IPS-NIHi11 (cell line): ENCODE results near the gene GAS2L1.

ENCODE experiments used
- DNase-seq: peaks from one replicate; pipeline ENCODE4 v3.0.0; 2012; ENCODE audit warnings: mixed read lengths, low spot score

GAS2L1 gene

GRCh38 chr22:29310065-29310862, 3.8 kb downstream of the GAS2L1 start:
- DNase-seq: no peak

DNA sequence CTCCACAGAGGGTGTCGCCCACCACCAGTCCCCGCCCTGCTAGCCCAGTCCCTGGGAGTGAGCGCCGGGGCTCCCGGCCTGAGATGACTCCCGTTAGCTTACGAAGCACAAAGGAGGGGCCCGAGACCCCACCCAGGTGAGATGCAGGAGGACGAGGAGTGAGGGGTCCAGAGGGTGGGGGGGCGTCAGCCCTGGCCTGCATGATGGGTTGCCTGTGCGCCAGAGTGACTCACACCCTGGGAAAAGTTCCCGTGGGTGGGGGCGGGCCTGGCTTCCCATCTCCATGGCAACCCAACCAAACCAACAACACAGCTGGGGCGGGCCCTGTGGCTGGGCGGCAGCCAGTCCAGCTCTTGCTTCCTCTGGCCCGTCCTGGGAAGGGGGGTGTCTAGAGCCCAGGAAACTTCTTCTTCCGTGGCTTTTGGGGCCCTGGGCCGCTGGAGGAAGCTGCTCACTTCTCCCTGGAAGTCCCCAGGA, 4.5 kb downstream of the GAS2L1 start:
- peak; percentile 79 for DNase-seq

DNA sequence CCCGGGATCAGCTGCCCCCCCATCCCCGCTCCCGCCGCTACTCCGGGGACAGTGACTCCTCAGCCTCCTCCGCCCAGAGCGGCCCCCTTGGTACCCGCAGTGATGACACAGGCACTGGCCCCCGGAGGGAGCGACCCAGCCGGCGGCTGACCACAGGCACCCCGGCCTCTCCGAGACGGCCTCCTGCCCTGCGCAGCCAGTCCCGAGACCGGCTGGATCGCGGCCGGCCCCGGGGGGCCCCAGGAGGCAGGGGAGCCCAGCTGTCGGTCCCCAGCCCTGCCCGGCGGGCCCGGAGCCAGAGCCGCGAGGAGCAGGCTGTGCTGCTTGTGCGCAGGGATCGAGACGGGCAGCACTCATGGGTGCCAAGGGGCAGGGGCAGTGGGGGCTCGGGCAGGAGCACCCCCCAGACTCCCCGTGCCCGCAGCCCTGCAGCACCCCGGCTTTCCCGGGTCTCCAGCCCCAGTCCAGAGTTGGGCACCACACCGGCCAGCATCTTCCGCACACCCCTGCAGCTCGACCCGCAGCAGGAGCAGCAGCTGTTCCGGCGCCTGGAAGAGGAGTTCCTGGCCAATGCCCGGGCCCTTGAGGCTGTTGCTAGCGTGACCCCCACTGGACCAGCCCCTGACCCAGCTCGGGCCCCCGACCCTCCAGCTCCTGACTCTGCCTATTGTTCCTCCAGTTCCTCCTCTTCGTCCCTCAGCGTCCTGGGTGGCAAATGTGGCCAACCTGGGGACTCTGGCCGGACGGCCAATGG, 5.2 kb downstream of the GAS2L1 start:
- DNase-seq: no peak

- DNase-seq: no peak
These were observed 6.0 kb downstream of the GAS2L1 start for GRCh38 chr22:29312218-29313125.

DNA sequence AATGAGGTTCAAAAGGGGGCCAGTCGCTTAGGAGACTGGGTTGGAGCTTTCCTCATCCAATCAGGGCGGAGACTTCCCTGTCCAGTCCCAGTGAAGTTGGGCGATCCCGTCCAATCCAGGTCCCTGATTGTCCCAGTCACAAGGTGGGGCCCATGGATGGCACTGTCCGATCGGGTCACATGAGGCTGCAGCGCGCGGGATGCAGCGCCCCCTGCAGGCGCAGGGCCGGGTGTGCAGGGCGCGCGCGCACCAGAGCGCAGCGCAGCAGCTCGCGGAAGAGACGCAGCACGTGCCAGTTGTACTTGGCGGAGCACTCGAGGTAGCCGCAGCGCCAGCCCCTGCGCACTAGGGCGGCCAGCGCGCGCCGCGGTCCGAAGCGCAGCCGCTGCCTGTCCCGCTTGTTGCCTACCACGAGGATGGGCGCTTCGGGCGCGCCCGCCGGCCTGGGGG, 6.7 kb downstream of the GAS2L1 start:
- peak; percentile 91 for DNase-seq

DNA sequence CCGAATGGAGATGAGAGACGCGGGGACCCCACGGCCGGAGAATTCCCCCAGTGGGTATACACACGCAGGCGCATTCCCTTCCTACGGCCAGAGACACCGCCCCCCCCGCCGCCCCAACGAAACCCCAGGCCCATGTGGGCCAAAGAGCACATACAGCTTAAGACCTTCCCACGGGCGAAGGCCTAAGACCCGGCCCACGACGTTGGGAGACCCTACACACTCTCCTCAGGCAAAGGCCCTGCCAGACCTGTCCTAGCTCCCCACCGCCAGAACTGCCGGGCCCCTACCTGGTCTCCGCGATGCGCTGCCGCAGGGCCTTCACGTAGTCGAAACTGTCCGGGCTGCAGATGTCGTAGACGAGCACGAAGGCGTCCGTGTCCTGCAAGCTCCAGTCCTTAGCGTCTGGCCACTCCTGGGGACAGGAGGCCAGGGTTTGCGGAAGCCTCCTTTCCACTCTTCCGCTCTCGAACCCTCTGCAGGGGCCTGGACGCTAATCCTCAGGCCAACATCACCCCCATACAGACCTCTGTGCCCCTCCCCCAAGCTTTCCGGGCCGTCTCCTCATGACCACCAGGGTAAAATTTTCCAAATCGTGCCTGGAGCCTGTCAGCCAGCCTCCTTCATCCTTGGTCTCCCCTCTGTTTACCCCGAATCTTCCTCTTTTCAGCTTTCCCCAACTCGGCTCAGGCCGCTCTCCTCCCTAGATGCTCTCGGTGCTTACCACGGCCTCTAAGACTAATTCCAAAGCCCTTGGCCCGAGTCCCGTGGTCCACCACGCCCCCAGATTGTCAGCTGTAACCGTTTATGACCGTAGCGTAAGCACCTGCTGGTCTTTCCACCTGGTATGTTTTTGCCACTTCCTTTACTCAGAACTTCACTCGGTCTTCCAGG, 7.4 kb downstream of the GAS2L1 start:
- peak; percentile 17 for DNase-seq

DNA sequence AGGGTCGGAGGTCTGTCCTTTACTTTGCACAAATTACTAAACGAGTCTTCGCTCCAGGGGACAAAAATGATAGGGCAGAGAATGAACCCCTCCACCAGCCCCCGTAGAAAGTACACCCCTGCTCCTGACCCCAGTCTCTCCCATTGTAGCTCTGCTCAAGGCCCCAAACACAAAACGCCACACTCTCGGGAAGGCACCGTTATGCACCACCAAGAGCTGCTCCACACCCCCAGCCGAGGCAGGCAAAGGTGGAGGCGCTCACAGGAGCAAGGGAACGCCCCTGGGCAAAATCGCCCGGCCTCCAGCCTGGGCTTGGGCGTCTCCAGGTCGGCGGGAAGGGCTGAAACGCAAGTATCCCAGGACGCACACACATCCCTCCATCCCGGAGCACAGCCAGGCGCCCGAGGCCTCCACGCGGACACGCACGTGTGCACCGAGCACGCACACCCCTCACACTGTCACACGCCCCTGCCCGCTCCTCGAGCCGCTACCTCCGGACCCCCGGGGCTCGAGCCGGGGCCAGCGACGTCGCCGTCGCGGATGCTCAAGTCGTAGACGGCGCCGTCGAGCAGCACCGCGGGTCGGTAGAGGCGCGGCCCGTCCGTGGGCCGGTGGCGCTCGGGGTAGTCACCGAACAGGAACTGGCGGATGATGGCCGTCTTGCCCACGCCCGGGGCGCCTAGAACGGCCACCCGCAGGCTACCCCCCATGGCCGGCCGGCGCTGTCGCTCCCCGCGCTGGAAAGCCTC, 8.3 kb downstream of the GAS2L1 start:
- DNase-seq: peak; percentile 57

DNA sequence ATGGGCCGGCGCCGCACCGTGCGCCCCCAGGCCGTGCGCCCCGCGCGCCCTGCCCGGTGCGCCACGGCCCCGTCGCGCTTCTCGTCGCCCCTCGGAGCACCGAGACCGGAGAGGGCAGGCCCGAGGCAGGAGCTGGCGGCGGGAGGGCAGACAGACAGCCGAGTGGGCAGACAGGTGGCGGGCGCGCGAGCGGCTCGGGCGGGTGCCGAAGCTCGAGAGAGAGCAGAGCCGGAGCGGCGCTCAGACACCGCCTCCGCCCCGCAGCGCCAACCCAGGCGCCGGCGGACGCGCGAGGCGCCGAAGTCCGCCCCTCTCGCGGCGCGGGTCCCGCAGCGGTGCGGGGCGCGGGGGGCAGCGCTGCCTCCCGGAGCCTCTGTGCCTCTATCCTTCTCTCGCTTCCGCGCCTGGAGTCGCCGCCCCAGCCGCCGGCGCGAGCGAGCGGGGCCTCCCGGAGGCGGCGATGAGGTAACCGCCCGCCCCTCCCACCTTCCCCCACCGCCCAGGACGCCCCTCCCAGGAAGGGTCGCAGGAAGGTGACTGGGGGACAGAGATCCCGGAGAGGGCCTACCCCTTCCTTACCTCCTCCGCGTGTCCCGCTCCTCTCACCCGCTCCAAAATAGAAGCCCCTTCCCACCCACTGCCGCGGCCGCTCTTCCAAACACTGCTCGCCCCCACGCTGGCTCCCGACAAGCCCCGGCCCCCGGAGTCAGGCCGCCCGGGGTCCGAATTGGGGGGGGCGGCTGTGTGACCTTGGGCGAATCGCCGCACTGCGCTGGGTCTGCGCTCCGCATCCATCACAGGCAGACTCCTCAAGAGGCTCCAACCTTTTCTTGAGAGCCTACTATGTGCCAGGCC, 9.1 kb downstream of the GAS2L1 start, which contains the start of gene RASL10A:
Gene RASL10A (minus strand): TSS at position 412 of the 855 bp plus-strand sequence. CDS start 451 bp downstream, outside the sequence.
- peak; percentile 77 for DNase-seq

GRCh38 chr22:29316141-29316828, 9.8 kb downstream of the GAS2L1 start:
- no peak for DNase-seq

- DNase-seq: no peak
These were observed 11.5 kb downstream of the GAS2L1 start for GRCh38 chr22:29317827-29318454.

DNA sequence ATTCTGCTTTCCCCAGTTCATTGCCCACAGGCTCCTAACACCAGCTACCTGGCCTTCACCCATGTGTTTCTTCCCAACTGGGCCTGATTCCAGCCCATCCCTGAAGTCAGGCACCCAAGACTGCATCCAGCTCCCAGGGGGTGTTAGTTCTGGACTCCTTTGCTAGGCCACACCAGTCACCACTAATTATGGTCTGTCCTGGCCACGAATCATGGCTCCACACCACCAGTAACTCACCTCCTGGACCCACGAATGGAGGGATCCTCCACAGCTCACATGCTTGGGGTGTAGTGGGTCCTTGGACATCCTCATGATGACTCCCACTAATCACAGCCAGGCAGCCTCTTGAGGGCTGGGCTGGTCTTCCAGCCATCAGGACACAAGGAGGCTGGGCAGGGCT, 12.6 kb downstream of the GAS2L1 start:
- no peak for DNase-seq

GRCh38 chr22:29320546-29320945, 14.1 kb downstream of the GAS2L1 start:
- no peak for DNase-seq

- DNase-seq: no peak
These were observed 17.2 kb downstream of the GAS2L1 start for GRCh38 chr22:29323641-29324040.

GRCh38 chr22:29325356-29325755, 18.9 kb downstream of the GAS2L1 start:
- DNase-seq: no peak

GRCh38 chr22:29325785-29326315, 19.4 kb downstream of the GAS2L1 start:
- no peak for DNase-seq

GRCh38 chr22:29326481-29326880, 20.0 kb downstream of the GAS2L1 start:
- DNase-seq: no peak

DNA sequence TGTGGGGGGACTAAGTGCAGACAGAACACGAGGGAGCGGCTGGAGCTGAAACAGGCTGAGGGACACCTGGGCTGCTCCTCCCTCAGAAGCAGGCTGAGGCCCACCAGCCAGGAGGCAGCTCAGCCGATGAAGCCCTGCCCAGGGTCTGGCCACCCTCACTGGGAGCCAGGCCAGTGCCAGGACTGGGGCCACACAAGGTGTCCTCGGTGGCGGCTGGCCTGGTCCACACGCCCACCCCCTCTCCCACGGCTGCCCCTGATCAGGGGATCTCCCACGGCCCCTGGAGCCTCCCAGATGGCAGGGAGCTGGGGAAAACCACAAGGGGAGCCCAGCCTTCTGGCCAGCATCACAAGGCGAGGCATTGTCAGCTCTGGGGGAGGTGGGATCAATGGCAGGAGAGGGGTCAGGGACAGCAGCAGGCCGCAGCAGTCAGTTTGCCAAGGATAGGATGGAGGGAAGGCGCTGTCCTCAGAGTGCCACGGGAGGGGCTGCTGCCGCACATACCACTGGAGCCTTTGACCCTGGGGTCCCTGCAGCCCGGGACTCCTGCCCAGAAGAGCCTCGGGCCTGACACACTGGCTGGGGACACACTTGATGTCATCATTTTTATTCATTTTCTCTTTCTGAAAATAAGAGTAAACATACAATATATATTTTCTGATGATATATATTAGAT, 20.8 kb downstream of the GAS2L1 start:
- no peak for DNase-seq
